GM12878 (cell line): ENCODE results near the gene CAVIN1. TPM values are rescaled to one million over a fixed set of nuclear protein-coding genes. Genes with fewer than 3 reads are reported as not detected.

Source experiments
- BHLHE40 ChIP-seq, 2 experiments: fragments of 450-650 bp in 1 of 2; IDR thresholded peaks; 2 replicates each; pipeline ENCODE4 v1.6.1; 2011 to 2017; ENCODE audit warnings: low read depth in 2 of 2, borderline replicate concordance in 1 of 2, improper control_type of control experiment in 1 of 2, low read length in 1 of 2, mild to moderate bottlenecking in 1 of 2
- CTCF ChIP-seq, 3 experiments: IDR thresholded peaks in 2 of 3; conservative IDR thresholded peaks in 1 of 3; 2 replicates each; pipeline ENCODE4 v1.5.1; 2011; ENCODE audit warnings: low read depth in 3 of 3, low read length in 3 of 3, mild to moderate bottlenecking in 3 of 3, control low read depth in 2 of 3, moderate library complexity in 2 of 3, inconsistent platforms in 1 of 3, mixed read lengths in 1 of 3; ENCODE audit not compliant: control insufficient read depth in 2 of 3, insufficient read depth in 1 of 3; ENCODE audit errors: extremely low read depth in 1 of 3
- DPF2 ChIP-seq: fragments of 450-650 bp; IDR thresholded peaks from 2 replicates; pipeline ENCODE4 v1.6.1; 2017; ENCODE audit warnings: mild to moderate bottlenecking
- EGR1 ChIP-seq, 2 experiments: IDR thresholded peaks; 1 replicate in 1 of 2; 2 replicates in 1 of 2; pipeline ENCODE4 v1.6.1; 2011 to 2012; ENCODE audit warnings: low read depth in 2 of 2, low read length in 2 of 2, borderline replicate concordance in 1 of 2, mild to moderate bottlenecking in 1 of 2, moderate library complexity in 1 of 2
- IKZF1 ChIP-seq: fragments of 450-650 bp; conservative IDR thresholded peaks from 2 replicates; pipeline ENCODE4 v1.6.1; 2017; ENCODE audit warnings: antibody characterized with exemption, mild to moderate bottlenecking
- IKZF2 ChIP-seq, 2 experiments: fragments of 450-650 bp; IDR thresholded peaks; 2 replicates each; pipeline ENCODE4 v1.6.1; 2017; ENCODE audit warnings: mild to moderate bottlenecking in 2 of 2, moderate library complexity in 2 of 2
- LARP7 ChIP-seq: fragments of 450-650 bp; IDR thresholded peaks from 2 replicates; pipeline ENCODE4 v1.6.1; 2017; ENCODE audit warnings: mild to moderate bottlenecking
- MEF2B ChIP-seq: fragments of 450-650 bp; IDR thresholded peaks from 2 replicates; pipeline ENCODE4 v1.6.1; 2018; ENCODE audit warnings: mild to moderate bottlenecking, moderate library complexity; ENCODE audit not compliant: partially characterized antibody, poor library complexity, severe bottlenecking
- MTA2 ChIP-seq: fragments of 450-650 bp; IDR thresholded peaks from 2 replicates; pipeline ENCODE4 v1.6.1; 2016; ENCODE audit warnings: low read depth, mild to moderate bottlenecking, moderate library complexity
- NFIC ChIP-seq: IDR thresholded peaks from 2 replicates; pipeline ENCODE4 v1.6.1; 2012; ENCODE audit warnings: low read depth, mild to moderate bottlenecking, inconsistent platforms, low read length, moderate library complexity
- SIX5 ChIP-seq: IDR thresholded peaks from 2 replicates; pipeline ENCODE4 v1.6.1; 2011; ENCODE audit warnings: mild to moderate bottlenecking, low read depth, low read length, moderate library complexity; ENCODE audit not compliant: severe bottlenecking
- SKIL ChIP-seq: fragments of 450-650 bp; IDR thresholded peaks from 2 replicates; pipeline ENCODE4 v1.6.1; 2017; ENCODE audit warnings: mild to moderate bottlenecking, low read depth, inconsistent platforms; ENCODE audit not compliant: poor library complexity, severe bottlenecking
- SPI1 ChIP-seq: IDR thresholded peaks from 2 replicates; pipeline ENCODE4 v1.6.1; 2011; ENCODE audit warnings: low read depth, mild to moderate bottlenecking, low read length, moderate library complexity, borderline replicate concordance; ENCODE audit not compliant: insufficient read depth
- SUPT20H ChIP-seq: IDR thresholded peaks from 2 replicates; pipeline ENCODE4 v1.6.1; 2011; ENCODE audit warnings: low read depth, mild to moderate bottlenecking, low read length, moderate library complexity, borderline replicate concordance; ENCODE audit not compliant: control insufficient read depth
- USF2 ChIP-seq: IDR thresholded peaks from 2 replicates; pipeline ENCODE4 v1.6.1; 2011; ENCODE audit warnings: low read depth, low read length, improper control_type of control experiment, borderline replicate concordance
- ZNF592 ChIP-seq: fragments of 450-650 bp; IDR thresholded peaks from 2 replicates; pipeline ENCODE4 v1.6.1; 2017; ENCODE audit warnings: mild to moderate bottlenecking, moderate library complexity
- ZZZ3 ChIP-seq: IDR thresholded peaks from 2 replicates; pipeline ENCODE4 v1.6.1; 2011; ENCODE audit warnings: low read depth; ENCODE audit not compliant: control insufficient read depth, insufficient read length
- polyA plus RNA-seq, 11 experiments: library from polyadenylated mRNA; depleted of rRNA in 4 of 11; unstranded in 6 of 11; stranded (reverse) in 5 of 11; fragments of >200 nt; fragmentation: Nextera tagmentation in 4 of 11; fragmentation: Illumina TruSeq in 1 of 11; extraction: Ambion mirVana in 4 of 11; extraction: Trizol in 1 of 11; gene quantifications; 1 replicate in 1 of 11; 2 replicates in 10 of 11; pipeline versions ENCODE4 v1.2.1 to v1.2.3, GENCODE V29; 2011 to 2016; ENCODE audit warnings: inconsistent platforms in 2 of 11, missing spikeins in 2 of 11, low read depth in 1 of 11
- total RNA-seq, 4 experiments: library from RNA; depleted of rRNA in 3 of 4; stranded (reverse); fragments of >200 nt in 3 of 4; fragmentation: Illumina TruSeq in 1 of 4; extraction: Trizol in 1 of 4; gene quantifications; 2 replicates each; pipeline versions ENCODE4 v1.2.1 to v1.2.3, GENCODE V29; 2013 to 2021
- TF ChIP-seq, protein P1 (sequence below): IDR thresholded peaks from 2 replicates; pipeline ENCODE4 v1.6.1; 2012; ENCODE audit warnings: low read depth, low read length, improper control_type of control experiment

CAVIN1 gene
- total and polyA plus RNA-seq, 10 of the 15 experiments (the other 5 are each of a cell fraction or from before 2014, with no cell fraction given): 0.03 to 1.1 (median 0.37) TPM

- TF ChIP-seq SKIL: peak; percentile 89
- peak; percentile 26; the same call in 1 of the 2 replicates for TF ChIP-seq IKZF1
- TF ChIP-seq, protein P1, sequence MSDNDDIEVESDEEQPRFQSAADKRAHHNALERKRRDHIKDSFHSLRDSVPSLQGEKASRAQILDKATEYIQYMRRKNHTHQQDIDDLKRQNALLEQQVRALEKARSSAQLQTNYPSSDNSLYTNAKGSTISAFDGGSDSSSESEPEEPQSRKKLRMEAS: 0 out of 2 replicates have a peak, but pooled peaks have one; percentile 19
- TF ChIP-seq EGR1 (IDR thresholded peaks at IDR 0.05; ENCODE audit: borderline replicate concordance in 1 of 2, low read depth in 2 of 2, low read length in 2 of 2): no peak
- TF ChIP-seq ZZZ3: no peak
- TF ChIP-seq IKZF2 (IDR thresholded peaks at IDR 0.05): peak in 1 of 2 experiments; percentile 38; a peak in 1 of 4 replicates
- no peak for TF ChIP-seq LARP7
- no peak for TF ChIP-seq SUPT20H
- peak; percentile 32 for TF ChIP-seq MEF2B
- TF ChIP-seq DPF2: peak; percentile 30; the same call in 1 of the 2 replicates
- 0 out of 6 replicates have a peak, but pooled peaks of 1 of the 3 experiments have one; percentile 2 for TF ChIP-seq CTCF (IDR thresholded peaks at IDR 0.05 in 2 of 3, conservative IDR thresholded peaks at IDR 0.05 in 1 of 3; ENCODE audit: control insufficient read depth in 2 of 3, extremely low read depth in 1 of 3, insufficient read depth in 1 of 3, low read depth in 3 of 3, low read length in 3 of 3)
- peak; percentile 40; the same call in 1 of the 2 replicates for TF ChIP-seq SPI1
- peak; percentile 13 for TF ChIP-seq SIX5
- peak; percentile 13; the same call in 1 of the 2 replicates for TF ChIP-seq MTA2
- peak; percentile 74 to 80 for TF ChIP-seq BHLHE40 (IDR thresholded peaks at IDR 0.05; ENCODE audit: borderline replicate concordance in 1 of 2, low read depth in 2 of 2, low read length in 1 of 2)
- peak; percentile 38; the same call in 1 of the 2 replicates for TF ChIP-seq ZNF592
- TF ChIP-seq NFIC: peak; percentile 39; the same call in 1 of the 2 replicates
- TF ChIP-seq USF2: peak; percentile 22; the same call in 1 of the 2 replicates
Observed at GRCh38 chr17:42392692-42393415, 30.2 kb downstream of the CAVIN1 start (continued).
